SK-N-SH treated with all-trans-retinoic acid at 6 μM for 48 hours (cell line): ENCODE results near the gene FER.

Experiments
- ARNTL ChIP-seq: fragments of 450-650 bp; formaldehyde crosslinking; IDR thresholded peaks from 2 replicates; pipeline ENCODE4 v1.5.0; 2020; ENCODE audit warnings: low read depth, mild to moderate bottlenecking, moderate library complexity, borderline replicate concordance
- CSRNP3 ChIP-seq: fragments of 250-450 bp; sonication (Bioruptor Pico); IDR thresholded peaks from 2 replicates; pipeline ENCODE4 v1.5.1; 2021; ENCODE audit warnings: mild to moderate bottlenecking, moderate library complexity
- OSR1 ChIP-seq: fragments of 250-450 bp; sonication (Bioruptor Pico); IDR thresholded peaks from 2 replicates; pipeline ENCODE4 v1.8.0; 2022; ENCODE audit warnings: moderate library complexity, mild to moderate bottlenecking, inconsistent platforms
- PPARA ChIP-seq: fragments of 250-450 bp; sonication (Bioruptor Pico); IDR thresholded peaks from 2 replicates; pipeline ENCODE4 v1.5.0; 2020; ENCODE audit warnings: mild to moderate bottlenecking, borderline replicate concordance
- SNAI2 ChIP-seq: fragments of 250-450 bp; sonication (Bioruptor Pico); IDR thresholded peaks from 2 replicates; pipeline ENCODE4 v1.5.0; 2020; ENCODE audit warnings: mild to moderate bottlenecking, moderate library complexity
- ZC3H10 ChIP-seq: fragments of 250-450 bp; sonication (Bioruptor Pico); IDR thresholded peaks from 2 replicates; pipeline ENCODE4 v1.5.1; 2021; ENCODE audit warnings: mild to moderate bottlenecking, moderate library complexity
- ZFP3 ChIP-seq: fragments of 250-450 bp; sonication (Bioruptor Pico); IDR thresholded peaks from 2 replicates; pipeline ENCODE4 v1.5.0; 2020; ENCODE audit warnings: mild to moderate bottlenecking, moderate library complexity
- ZNF565 ChIP-seq: fragments of 450-650 bp; formaldehyde crosslinking; conservative IDR thresholded peaks from 2 replicates; pipeline ENCODE4 v1.5.0; 2020; ENCODE audit warnings: low read depth, mild to moderate bottlenecking, moderate library complexity
- ZNF70 ChIP-seq: fragments of 450-650 bp; formaldehyde crosslinking; IDR thresholded peaks from 2 replicates; pipeline ENCODE4 v1.5.0; 2020; ENCODE audit warnings: mild to moderate bottlenecking, moderate library complexity
- ZNF8 ChIP-seq: fragments of 450-650 bp; formaldehyde crosslinking; IDR thresholded peaks from 2 replicates; pipeline ENCODE4 v1.5.0; 2020; ENCODE audit warnings: mild to moderate bottlenecking, moderate library complexity
- TF ChIP-seq, protein P1 (sequence below): fragments of 250-450 bp; sonication (Bioruptor Pico); IDR thresholded peaks from 2 replicates; pipeline ENCODE4 v1.8.0; 2020; ENCODE audit warnings: mild to moderate bottlenecking, moderate library complexity, borderline replicate concordance

- TF ChIP-seq CSRNP3 (CRISPR knock-in tag) (no peak), ZNF565 (no peak), ARNTL (CRISPR knock-in tag) (no peak), ZC3H10 (CRISPR knock-in tag) (no peak), ZNF70 (CRISPR knock-in tag) (no peak), ZFP3 (CRISPR knock-in tag) (no peak), PPARA (CRISPR knock-in tag) (no peak), ZNF8 (no peak), OSR1 (no peak), SNAI2 (CRISPR knock-in tag) (no peak)
- TF ChIP-seq, protein P1, sequence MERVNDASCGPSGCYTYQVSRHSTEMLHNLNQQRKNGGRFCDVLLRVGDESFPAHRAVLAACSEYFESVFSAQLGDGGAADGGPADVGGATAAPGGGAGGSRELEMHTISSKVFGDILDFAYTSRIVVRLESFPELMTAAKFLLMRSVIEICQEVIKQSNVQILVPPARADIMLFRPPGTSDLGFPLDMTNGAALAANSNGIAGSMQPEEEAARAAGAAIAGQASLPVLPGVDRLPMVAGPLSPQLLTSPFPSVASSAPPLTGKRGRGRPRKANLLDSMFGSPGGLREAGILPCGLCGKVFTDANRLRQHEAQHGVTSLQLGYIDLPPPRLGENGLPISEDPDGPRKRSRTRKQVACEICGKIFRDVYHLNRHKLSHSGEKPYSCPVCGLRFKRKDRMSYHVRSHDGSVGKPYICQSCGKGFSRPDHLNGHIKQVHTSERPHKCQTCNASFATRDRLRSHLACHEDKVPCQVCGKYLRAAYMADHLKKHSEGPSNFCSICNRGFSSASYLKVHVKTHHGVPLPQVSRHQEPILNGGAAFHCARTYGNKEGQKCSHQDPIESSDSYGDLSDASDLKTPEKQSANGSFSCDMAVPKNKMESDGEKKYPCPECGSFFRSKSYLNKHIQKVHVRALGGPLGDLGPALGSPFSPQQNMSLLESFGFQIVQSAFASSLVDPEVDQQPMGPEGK (CRISPR knock-in tag), result no peak
Measured at GRCh38 chr5:108715408-108715807, 32.3 kb upstream of the FER start.
